ENCODE data around the gene GRHL1.

DNA sequence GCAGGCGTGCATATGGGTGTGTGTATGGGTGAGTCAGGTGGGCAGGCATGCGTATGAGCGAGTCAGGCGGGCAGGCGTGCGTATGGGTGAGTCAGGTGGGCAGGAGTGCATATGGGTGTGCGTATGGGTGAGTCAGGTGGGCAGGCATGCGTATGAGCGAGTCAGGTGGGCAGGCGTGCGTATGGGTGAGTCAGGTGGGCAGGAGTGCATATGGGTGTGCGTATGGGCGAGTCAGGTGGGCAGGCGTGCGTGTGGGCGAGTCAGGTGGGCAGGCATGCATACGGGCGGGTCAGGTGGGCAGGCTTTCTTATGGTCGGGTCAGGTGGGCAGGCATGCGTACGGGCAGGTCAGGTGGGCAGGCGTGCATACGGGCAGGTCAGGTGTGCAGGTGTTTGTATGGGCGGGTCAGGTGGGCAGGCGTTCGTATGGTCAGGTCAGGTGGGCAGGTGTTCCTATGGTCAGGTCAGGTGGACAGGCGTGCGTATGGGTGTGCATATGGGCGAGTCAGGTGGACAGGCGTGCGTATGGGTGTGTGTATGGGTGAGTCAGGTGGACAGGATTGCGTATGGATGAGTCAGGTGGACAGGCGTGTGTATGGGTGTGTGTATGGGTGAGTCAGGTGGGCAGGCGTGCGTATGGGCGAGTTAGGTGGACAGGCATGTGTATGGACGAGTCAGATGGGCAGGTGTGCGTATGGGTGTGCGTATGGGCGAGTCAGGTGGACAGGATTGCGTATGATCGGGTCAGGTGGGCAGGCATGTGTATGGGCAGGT lies 63.1 kb downstream of the GRHL1 start:
- no peak for TF ChIP-seq SUZ12 (IDR thresholded peaks at IDR 0.05; ENCODE audit: low read length)
- TF ChIP-seq POLR2A (IDR thresholded peaks at IDR 0.05; ENCODE audit: control extremely low read depth in 1 of 2, low read depth in 2 of 2, low read length in 2 of 2): no peak
- TF ChIP-seq, protein P1, sequence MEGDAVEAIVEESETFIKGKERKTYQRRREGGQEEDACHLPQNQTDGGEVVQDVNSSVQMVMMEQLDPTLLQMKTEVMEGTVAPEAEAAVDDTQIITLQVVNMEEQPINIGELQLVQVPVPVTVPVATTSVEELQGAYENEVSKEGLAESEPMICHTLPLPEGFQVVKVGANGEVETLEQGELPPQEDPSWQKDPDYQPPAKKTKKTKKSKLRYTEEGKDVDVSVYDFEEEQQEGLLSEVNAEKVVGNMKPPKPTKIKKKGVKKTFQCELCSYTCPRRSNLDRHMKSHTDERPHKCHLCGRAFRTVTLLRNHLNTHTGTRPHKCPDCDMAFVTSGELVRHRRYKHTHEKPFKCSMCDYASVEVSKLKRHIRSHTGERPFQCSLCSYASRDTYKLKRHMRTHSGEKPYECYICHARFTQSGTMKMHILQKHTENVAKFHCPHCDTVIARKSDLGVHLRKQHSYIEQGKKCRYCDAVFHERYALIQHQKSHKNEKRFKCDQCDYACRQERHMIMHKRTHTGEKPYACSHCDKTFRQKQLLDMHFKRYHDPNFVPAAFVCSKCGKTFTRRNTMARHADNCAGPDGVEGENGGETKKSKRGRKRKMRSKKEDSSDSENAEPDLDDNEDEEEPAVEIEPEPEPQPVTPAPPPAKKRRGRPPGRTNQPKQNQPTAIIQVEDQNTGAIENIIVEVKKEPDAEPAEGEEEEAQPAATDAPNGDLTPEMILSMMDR (IDR thresholded peaks at IDR 0.05; ENCODE audit: control extremely low read depth in 1 of 3, insufficient read depth in 1 of 3, low read depth in 1 of 3, low read length in 3 of 3): no peak
- no peak for TF ChIP-seq HDAC6 (IDR thresholded peaks at IDR 0.05; ENCODE audit: low read depth, low read length)
- no peak for TF ChIP-seq TEAD4 (IDR thresholded peaks at IDR 0.05; ENCODE audit: low read depth, low read length)
- TF ChIP-seq CHD1 (IDR thresholded peaks at IDR 0.05; ENCODE audit: low read depth, low read length): no peak

Measured in H1 (cell line).